AG04449 (cell line): ENCODE data around the gene LYPD6B.

ENCODE experiments used
- CTCF ChIA-PET: fragments of 350-600 bp; formaldehyde crosslinking; extraction: SDS; loops from one replicate; lab custom pipeline; 2021; ENCODE audit warnings: antibody characterized with exemption; lab: Yijun Ruan, JAX
- POLR2A ChIA-PET: fragments of 400-600, 350-600 bp; formaldehyde crosslinking; extraction: SDS; loops from one replicate; lab custom pipeline; 2020; ENCODE audit warnings: antibody characterized with exemption, inconsistent platforms; lab: Yijun Ruan, JAX
- DNase-seq: peaks from one replicate; pipeline ENCODE4 v3.0.0-alpha.2; 2010; ENCODE audit warnings: low read depth, low spot score
- H3K4me3 ChIP-seq: 2 replicates; pipeline ENCODE4 v1.5.1; 2011; ENCODE audit warnings: low read depth, mild to moderate bottlenecking, control low read depth, low read length
- CTCF ChIP-seq: IDR thresholded peaks from one replicate; pipeline ENCODE4 v1.5.1; 2011; ENCODE audit warnings: mild to moderate bottlenecking, moderate library complexity, low read length, control low read depth, inconsistent platforms; ENCODE audit not compliant: insufficient read depth; ENCODE audit errors: missing control alignments

The LYPD6B gene

GRCh38 chr2:149170156-149170555 lies 131.7 kb downstream of the LYPD6B start:
- CTCF ChIA-PET: interaction anchor here (1.1 to 2.4 kb wide), 2 partner anchors 9 to 13 kb away, joined by 3 to 8 read pairs; no protein-coding TSS in a partner anchor
- DNase-seq: no peak
- no peak for TF ChIP-seq CTCF
- POLR2A ChIA-PET: no interaction called here
- no peak overlapping the region for H3K4me3 ChIP-seq

GRCh38 chr2:149170911-149171310 lies 132.4 kb downstream of the LYPD6B start:
- ChIA-PET CTCF (interaction anchor here (1.1 to 2.4 kb wide), 2 partner anchors 9 to 14 kb away, joined by 3 to 8 read pairs; no protein-coding TSS in a partner anchor), POLR2A (no interaction called here)
- TF ChIP-seq CTCF: no peak
- no peak overlapping the region for H3K4me3 ChIP-seq
- DNase-seq: no peak

GRCh38 chr2:149173220-149173619 lies 134.7 kb downstream of the LYPD6B start:
- H3K4me3 ChIP-seq: no peak overlapping the region
- ChIA-PET POLR2A (no interaction called here), CTCF (no interaction called here)
- DNase-seq: no peak
- TF ChIP-seq CTCF: no peak

GRCh38 chr2:149175956-149176355 lies 137.5 kb downstream of the LYPD6B start:
- DNase-seq: no peak
- no peak for TF ChIP-seq CTCF
- POLR2A ChIA-PET: no interaction called here
- CTCF ChIA-PET: interaction anchor here (1.0 to 1.7 kb wide), 2 partner anchors 9 to 159 kb away, joined by 3 to 5 read pairs; no protein-coding TSS in a partner anchor
- H3K4me3 ChIP-seq: no peak overlapping the region

- POLR2A ChIA-PET: no interaction called here
- TF ChIP-seq CTCF: no peak
- no peak for DNase-seq
- CTCF ChIA-PET: interaction anchor here (1.1 to 1.9 kb wide), 2 partner anchors 8 to 162 kb away, joined by 4 to 8 read pairs; no protein-coding TSS in a partner anchor
- H3K4me3 ChIP-seq: no peak overlapping the region
Observed at GRCh38 chr2:149178612-149179011, 140.1 kb downstream of the LYPD6B start.

- CTCF ChIA-PET: interaction anchor here (1.0 to 1.9 kb wide), 2 partner anchors 9 to 10 kb away, joined by 3 to 8 read pairs; no protein-coding TSS in a partner anchor
- TF ChIP-seq CTCF: no peak
- POLR2A ChIA-PET: no interaction called here
- no peak overlapping the region; the same call in none of the 2 replicates for H3K4me3 ChIP-seq
- DNase-seq: no peak
Observed at GRCh38 chr2:149180226-149180875, 141.9 kb downstream of the LYPD6B start.
